GM12878 (cell line): ENCODE results near the gene ZBTB44. TPM values are rescaled to one million over a fixed set of nuclear protein-coding genes. Genes with fewer than 3 reads are reported as not detected.

Experiments
- ATAC-seq: fragments of 200-7000 bp; cut with Tn5 transposase; 3 replicates; pipeline ENCODE4 v1.9.1; 2020; ENCODE audit warnings: mild to moderate bottlenecking, moderate library complexity
- BruUV-seq: library from RNA; stranded (reverse); fragments of 400-500 nt; replicated peaks from 2 replicates; lab custom pipeline; 2021; lab: Mats Ljungman, UMichigan
- CTCF ChIA-PET: fragments of 300-600 bp; sonication (Branson Sonifier 250); formaldehyde crosslinking; extraction: SDS; loops from one replicate; lab custom pipeline; 2021; ENCODE audit warnings: inconsistent platforms; lab: Yijun Ruan, JAX
- POLR2A ChIA-PET: fragments of 350-600 bp; formaldehyde crosslinking; extraction: SDS; loops from one replicate; lab custom pipeline; 2021; ENCODE audit warnings: inconsistent platforms; lab: Charles Lee
- RAD21 ChIA-PET: fragments of 300-600 bp; sonication (Branson Sonifier 250); formaldehyde crosslinking; loops from one replicate; lab custom pipeline; 2023; ENCODE audit warnings: antibody characterized with exemption; ENCODE audit not compliant: unreplicated experiment; lab: Charles Lee
- SMC1A ChIA-PET: fragments of 300-600 bp; sonication (Branson Sonifier 250); formaldehyde crosslinking; loops from one replicate; lab custom pipeline; 2023; ENCODE audit not compliant: unreplicated experiment, uncharacterized antibody; lab: Charles Lee
- DNase-seq: peaks from one replicate; pipeline ENCODE4 v3.0.0-alpha.2; 2011; ENCODE audit warnings: low read depth, low spot score
- FAIRE-seq: peaks from 3 replicates; lab custom pipeline; 2011; peaks lifted over from hg19 to GRCh38; lab: Jason Lieb, UNC
- H2AFZ ChIP-seq: 2 replicates; pipeline ENCODE4 v1.6.0; 2011; ENCODE audit warnings: low read depth, low read length, control low read depth; ENCODE audit not compliant: control insufficient read depth
- H3K27ac ChIP-seq: 2 replicates; pipeline ENCODE4 v1.5.1; 2011; ENCODE audit warnings: control low read depth; ENCODE audit not compliant: control insufficient read depth, insufficient read depth
- H3K27me3 ChIP-seq, 2 experiments: replicated peaks in 1 of 2; 2 replicates each; pipeline versions ENCODE4 v1.6.0 to v1.6.1; 2011; ENCODE audit warnings: low read length in 1 of 2; ENCODE audit not compliant: control insufficient read depth in 2 of 2, insufficient read depth in 2 of 2
- H3K36me3 ChIP-seq, 2 experiments: 2 replicates each; pipeline ENCODE4 v1.5.1; 2011; ENCODE audit warnings: low read length in 1 of 2; ENCODE audit not compliant: control insufficient read depth in 2 of 2, insufficient read depth in 2 of 2
- H3K4me1 ChIP-seq: 2 replicates; pipeline ENCODE4 v1.6.1; 2011; ENCODE audit warnings: mild to moderate bottlenecking, low read length, moderate library complexity, mixed read lengths; ENCODE audit not compliant: control insufficient read depth, insufficient read depth
- H3K4me2 ChIP-seq: 2 replicates; pipeline ENCODE4 v1.6.0; 2011; ENCODE audit warnings: control low read depth; ENCODE audit not compliant: control insufficient read depth, insufficient read depth
- H3K4me3 ChIP-seq: fragments of 200-600 bp; sonication (generic); 2 replicates; pipeline ENCODE4 v1.5.1; 2016
- H3K79me2 ChIP-seq: 2 replicates; pipeline ENCODE4 v1.6.0; 2011; ENCODE audit warnings: low read length; ENCODE audit not compliant: control insufficient read depth, insufficient read depth
- H3K9ac ChIP-seq: 2 replicates; pipeline ENCODE4 v1.8.0; 2011; ENCODE audit warnings: low read length, control low read depth, mixed read lengths; ENCODE audit not compliant: control insufficient read depth, insufficient read depth
- H3K9me3 ChIP-seq: replicated peaks from 3 replicates; pipeline ENCODE4 v1.5.1; 2011; ENCODE audit warnings: mild to moderate bottlenecking, low read length; ENCODE audit not compliant: control insufficient read depth, insufficient read depth
- H4K20me1 ChIP-seq: 2 replicates; pipeline ENCODE4 v1.6.0; 2011; ENCODE audit not compliant: control insufficient read depth, insufficient read depth
- CEBPB ChIP-seq, 2 experiments: fragments of 150-350 bp in 1 of 2; IDR thresholded peaks; 2 replicates each; pipeline ENCODE4 v1.6.1; 2012 to 2014; ENCODE audit warnings: low read depth in 2 of 2, low read length in 2 of 2, borderline replicate concordance in 1 of 2, inconsistent platforms in 1 of 2
- ETV6 ChIP-seq, 2 experiments: fragments of 450-650 bp in 1 of 2; IDR thresholded peaks in 1 of 2; conservative IDR thresholded peaks in 1 of 2; 2 replicates each; pipeline ENCODE4 v1.6.1; 2014; ENCODE audit warnings: antibody characterized with exemption in 1 of 2, borderline replicate concordance in 1 of 2, low read depth in 1 of 2, mild to moderate bottlenecking in 1 of 2, moderate library complexity in 1 of 2
- HDAC2 ChIP-seq: fragments of 200-600 bp; sonication (generic); IDR thresholded peaks from 2 replicates; pipeline ENCODE4 v1.6.1; 2017
- HDAC6 ChIP-seq: fragments of 200-600 bp; sonication (generic); IDR thresholded peaks from one replicate; pipeline ENCODE4 v1.8.0; 2017; ENCODE audit warnings: antibody characterized with exemption; ENCODE audit not compliant: unreplicated experiment
- JUNB ChIP-seq: IDR thresholded peaks from 2 replicates; pipeline ENCODE4 v1.6.1; 2016; ENCODE audit warnings: antibody characterized with exemption, mild to moderate bottlenecking
- NFYA ChIP-seq: IDR thresholded peaks from 2 replicates; pipeline ENCODE4 v1.6.1; 2011; ENCODE audit warnings: low read depth, mild to moderate bottlenecking, low read length, improper control_type of control experiment, borderline replicate concordance
- NR2F1 ChIP-seq: fragments of 450-650 bp; conservative IDR thresholded peaks from 2 replicates; pipeline ENCODE4 v1.6.1; 2017; ENCODE audit warnings: mild to moderate bottlenecking
- PML ChIP-seq: IDR thresholded peaks from 2 replicates; pipeline ENCODE4 v1.6.1; 2012; ENCODE audit warnings: low read length, inconsistent platforms
- RAD21 ChIP-seq: IDR thresholded peaks from 2 replicates; pipeline ENCODE4 v1.6.1; 2011; ENCODE audit warnings: mild to moderate bottlenecking, low read depth, low read length, moderate library complexity; ENCODE audit not compliant: insufficient read depth
- SMC3 ChIP-seq: IDR thresholded peaks from 2 replicates; pipeline ENCODE4 v1.6.1; 2011; ENCODE audit warnings: low read length, improper control_type of control experiment, borderline replicate concordance
- SREBF1 ChIP-seq: IDR thresholded peaks from 2 replicates; pipeline ENCODE4 v1.6.1; 2012; ENCODE audit warnings: mild to moderate bottlenecking, low read length
- SUZ12 ChIP-seq: fragments of 200-600 bp; sonication (generic); IDR thresholded peaks from one replicate; pipeline ENCODE4 v1.6.1; 2018; ENCODE audit warnings: antibody characterized with exemption, mild to moderate bottlenecking; ENCODE audit not compliant: unreplicated experiment
- TCF7 ChIP-seq: IDR thresholded peaks from 2 replicates; pipeline ENCODE4 v1.6.1; 2014; ENCODE audit warnings: antibody characterized with exemption, borderline replicate concordance
- USF1 ChIP-seq: IDR thresholded peaks from 2 replicates; pipeline ENCODE4 v1.6.1; 2011; ENCODE audit warnings: borderline replicate concordance, low read depth, mild to moderate bottlenecking, moderate library complexity, mixed read lengths, low read length; ENCODE audit not compliant: insufficient read depth; ENCODE audit errors: extremely low read length
- ZNF217 ChIP-seq: fragments of 450-650 bp; IDR thresholded peaks from 2 replicates; pipeline ENCODE4 v1.6.1; 2017; ENCODE audit warnings: antibody characterized with exemption, mild to moderate bottlenecking
- WGBS: methylation state at CpG from one replicate; pipeline ENCODE4 v1.1.6; 2016; ENCODE audit warnings: low lambda C conversion rate; ENCODE audit not compliant: insufficient replicate concordance, insufficient coverage; ENCODE audit errors: missing lambda C conversion rate; 5-methylcytosine and 5-hydroxymethylcytosine counted together
- in situ Hi-C: fragments of 300-500 bp; cut with MboI; formaldehyde crosslinking; loops from 9 replicates; pipeline ENCODE4 v1.14.3; 2018; ENCODE audit warnings: mixed read lengths
- intact Hi-C: fragments of 100-400 bp; cut with micrococcal nuclease; formaldehyde crosslinking; loops from one replicate; pipeline ENCODE4 v1.14.2; 2022; ENCODE audit not compliant: unreplicated experiment
- polyA plus RNA-seq, 11 experiments: library from polyadenylated mRNA; depleted of rRNA in 4 of 11; unstranded in 6 of 11; stranded (reverse) in 5 of 11; fragments of >200 nt; fragmentation: Nextera tagmentation in 4 of 11; fragmentation: Illumina TruSeq in 1 of 11; extraction: Ambion mirVana in 4 of 11; extraction: Trizol in 1 of 11; gene quantifications; 1 replicate in 1 of 11; 2 replicates in 10 of 11; pipeline versions ENCODE4 v1.2.1 to v1.2.3, GENCODE V29; 2011 to 2016; ENCODE audit warnings: inconsistent platforms in 2 of 11, missing spikeins in 2 of 11, low read depth in 1 of 11
- total RNA-seq, 4 experiments: library from RNA; depleted of rRNA in 3 of 4; stranded (reverse); fragments of >200 nt in 3 of 4; fragmentation: Illumina TruSeq in 1 of 4; extraction: Trizol in 1 of 4; gene quantifications; 2 replicates each; pipeline versions ENCODE4 v1.2.1 to v1.2.3, GENCODE V29; 2013 to 2021

ZBTB44 gene
- total and polyA plus RNA-seq, 10 of the 15 experiments (the other 5 are each of a cell fraction or from before 2014, with no cell fraction given), result 2.8 to 38.2 (median 12.2) TPM

GRCh38 chr11:130204703-130205095 lies 110.0 kb downstream of the ZBTB44 start:
- FAIRE-seq, result no peak
- POLR2A ChIA-PET, result no interaction called here
- H3K27me3 ChIP-seq, result no peaks in the 10 kb centered on the region

More at GRCh38 chr11:130204703-130205095, 110.0 kb downstream of the ZBTB44 start:
- no peaks in the 10 kb centered on the region for H3K4me1 ChIP-seq
- no peaks in the 10 kb centered on the region for H4K20me1 ChIP-seq
- no peaks in the 10 kb centered on the region for H3K9me3 ChIP-seq
- no peak overlapping the region for H3K9ac ChIP-seq
- DNase-seq, result no peak
- intact Hi-C loops (no loop called here), in situ Hi-C loops (loop anchor here (5.0 kb wide), 1 partner anchor 658 kb away; no protein-coding TSS in a partner anchor)
- RAD21 ChIA-PET, result no interaction called here
- H3K79me2 ChIP-seq, result no peaks in the 10 kb centered on the region
- CTCF ChIA-PET, result interaction anchor here (0.5 kb wide), 1 partner anchor 799 kb away, joined by 3 read pairs; no protein-coding TSS in a partner anchor
- no peak for ATAC-seq
- peaks cover 0 to 2% of the 10 kb centered on the region in 2 experiments; a peak in 1 of 4 replicates for H3K36me3 ChIP-seq
- WGBS, result 62% methylated on average over 11 of the region's 11 CpGs
- no peak overlapping the region for H2AFZ ChIP-seq
- no peak overlapping the region for H3K4me2 ChIP-seq
- BruUV-seq, result no TSS peak
- no peak overlapping the region for H3K4me3 ChIP-seq
- no peak overlapping the region for H3K27ac ChIP-seq
- SMC1A ChIA-PET, result interaction anchor here (1.5 kb wide), 1 partner anchor 72 kb away, joined by 3 read pairs; no protein-coding TSS in a partner anchor
- TF ChIP-seq NR2F1 (no peak), SREBF1 (no peak), HDAC6 (no peak), JUNB (no peak), ETV6 (conservative IDR thresholded peaks at IDR 0.05 in 1 of 2, IDR thresholded peaks at IDR 0.05 in 1 of 2; ENCODE audit: borderline replicate concordance in 1 of 2, low read depth in 1 of 2) (no peak), TCF7 (no peak), HDAC2 (no peak), CEBPB (IDR thresholded peaks at IDR 0.05; ENCODE audit: borderline replicate concordance in 1 of 2, low read depth in 2 of 2, low read length in 2 of 2) (no peak), RAD21 (no peak), ZNF217 (no peak), NFYA (no peak), SMC3 (no peak), PML (no peak), SUZ12 (no peak), USF1 (no peak)
